Amniotic epithelial cell (primary cell): ENCODE measurements around the gene UTP11.

ENCODE experiments used
- DNase-seq: peaks from one replicate; pipeline ENCODE4 v3.0.0-alpha.2; 2010; ENCODE audit warnings: low read depth

The UTP11 gene

DNA sequence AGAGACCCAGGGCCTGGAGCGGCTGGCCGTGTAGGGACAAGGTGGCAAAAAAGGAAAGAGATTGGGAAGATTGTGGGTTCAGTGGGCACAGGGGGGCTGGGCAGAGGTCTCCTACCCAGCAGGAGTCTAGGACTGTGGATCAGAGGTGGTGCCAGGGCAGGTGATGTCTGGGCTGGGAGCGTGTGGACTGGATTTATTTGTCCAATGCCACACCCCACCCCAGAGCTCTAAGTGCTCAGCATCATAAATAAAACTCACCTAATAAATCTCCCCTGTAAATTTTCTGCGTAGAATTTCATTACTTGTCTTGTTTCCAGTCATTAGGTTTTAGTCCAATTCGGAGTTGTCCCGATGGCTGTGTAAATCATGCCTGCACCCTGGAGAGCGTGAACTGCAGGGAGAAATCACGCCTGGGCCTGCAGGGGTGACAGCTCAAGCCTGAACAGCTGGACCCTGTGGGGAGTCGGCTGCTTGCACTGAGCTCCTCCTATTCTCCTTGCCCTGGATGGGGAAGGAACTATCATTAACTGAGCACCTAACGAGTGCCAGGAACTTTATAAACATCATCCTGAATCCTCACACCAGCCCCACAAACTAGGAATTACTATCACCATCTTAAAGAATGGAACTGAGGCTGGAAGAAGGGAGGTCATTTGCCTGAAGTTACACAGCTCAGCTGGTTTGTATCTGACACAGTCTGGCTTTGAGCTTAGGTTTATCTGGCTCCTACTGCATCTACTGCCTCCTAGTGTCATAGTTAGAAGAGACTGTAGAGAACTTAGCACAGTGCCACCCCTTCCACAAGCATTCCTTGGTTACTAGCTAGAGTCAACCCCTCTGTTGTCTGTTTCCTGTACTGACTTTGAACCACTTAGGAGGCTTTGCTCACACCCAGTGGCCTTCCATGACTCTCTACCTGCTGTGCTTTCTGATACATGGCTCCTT, 59.0 kb downstream of the UTP11 start:
- DNase-seq: peak; percentile 43

DNA sequence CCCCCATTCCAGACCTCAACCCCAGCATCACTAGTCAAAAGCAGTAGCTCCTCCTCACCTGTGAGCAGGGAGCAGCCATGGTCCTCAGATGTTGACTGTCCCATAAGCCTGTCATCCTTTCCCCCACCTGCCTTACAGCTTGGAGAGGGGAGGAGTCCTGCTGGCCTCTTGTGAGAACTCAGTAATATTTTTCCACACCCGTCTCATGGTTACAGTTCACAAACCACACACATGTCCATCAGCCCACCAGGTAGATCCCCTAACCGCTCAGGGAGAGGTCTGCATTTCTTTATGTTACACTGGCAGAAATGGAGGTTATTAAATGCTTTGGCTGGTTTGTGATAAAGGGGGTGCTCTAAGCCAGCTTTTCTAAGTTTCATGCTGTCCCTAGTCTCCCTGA, 60.3 kb downstream of the UTP11 start:
- DNase-seq: no peak

DNA sequence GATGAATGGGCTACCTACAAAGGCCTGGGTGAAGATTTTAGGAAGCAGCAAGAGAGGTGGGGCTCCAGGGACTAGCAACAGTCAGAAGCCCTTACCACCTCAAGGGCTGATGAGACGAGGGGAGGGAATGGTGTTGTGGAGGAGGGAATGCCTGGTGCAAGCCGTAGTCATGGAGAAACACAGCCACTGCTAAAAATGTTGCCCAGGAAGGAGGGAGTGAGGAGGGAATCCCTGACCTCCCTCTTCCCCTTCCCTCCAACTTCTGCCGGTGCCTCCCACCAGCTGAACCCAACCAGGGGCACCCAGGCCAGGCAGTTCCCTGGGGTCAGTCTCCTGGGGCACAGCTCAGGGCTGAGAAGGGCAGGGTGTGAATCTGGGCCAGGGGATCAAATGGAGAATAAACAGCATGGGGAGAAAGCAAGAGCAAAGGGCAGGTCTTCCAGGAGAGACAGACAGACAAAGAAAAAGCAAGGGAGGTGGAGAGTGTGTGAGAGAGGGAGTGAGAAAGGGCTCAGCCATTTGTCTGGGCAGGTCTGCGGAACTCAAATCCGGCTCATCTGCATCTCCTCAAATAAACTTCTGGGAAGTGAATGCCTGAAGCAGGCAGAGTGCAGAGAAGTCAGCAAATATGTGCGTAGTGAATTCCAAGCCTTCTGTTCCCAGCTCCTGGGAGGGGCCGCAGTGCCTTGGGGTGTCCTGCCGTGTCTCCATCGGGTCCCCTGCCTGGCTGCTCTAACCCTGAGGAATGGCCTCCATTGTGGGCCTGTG, 61.2 kb downstream of the UTP11 start:
- DNase-seq: no peak

GRCh38 chr1:38074302-38074677, 61.8 kb downstream of the UTP11 start:
- DNase-seq: no peak
